K562 (cell line): Measurements from ENCODE around the gene HINT3.

Source experiments
- ARID1B ChIP-seq: fragments of 450-650 bp; IDR thresholded peaks from 2 replicates; pipeline ENCODE4 v1.6.1; 2016; ENCODE audit warnings: antibody characterized with exemption, mild to moderate bottlenecking, inconsistent platforms
- CREB1 ChIP-seq, 2 experiments: sonication (generic) in 1 of 2; formaldehyde crosslinking in 1 of 2; IDR thresholded peaks; 2 replicates each; pipeline versions ENCODE4 v1.6.1 to v1.8.0; 2012 to 2022; ENCODE audit warnings: inconsistent platforms in 1 of 2, mild to moderate bottlenecking in 1 of 2, missing genetic modification reagents in 1 of 2, moderate library complexity in 1 of 2
- KLF10 ChIP-seq: fragments of 250-450 bp; sonication (Bioruptor Pico); IDR thresholded peaks from 2 replicates; pipeline ENCODE4 v1.6.1; 2021; ENCODE audit warnings: matching md5 sums
- SMC3 ChIP-seq: conservative IDR thresholded peaks from 2 replicates; pipeline ENCODE4 v1.6.1; 2011; ENCODE audit warnings: low read depth, low read length, improper control_type of control experiment; ENCODE audit not compliant: insufficient read depth
- TF ChIP-seq, protein P1 (sequence below): fragments of 250-450 bp; sonication (Bioruptor Pico); IDR thresholded peaks from 2 replicates; pipeline ENCODE4 v1.4.0; 2020
- TF ChIP-seq, protein P2 (sequence below): IDR thresholded peaks from 2 replicates; pipeline ENCODE4 v1.6.1; 2016; ENCODE audit warnings: missing genetic modification characterization, missing compliant biosample characterization

DNA sequence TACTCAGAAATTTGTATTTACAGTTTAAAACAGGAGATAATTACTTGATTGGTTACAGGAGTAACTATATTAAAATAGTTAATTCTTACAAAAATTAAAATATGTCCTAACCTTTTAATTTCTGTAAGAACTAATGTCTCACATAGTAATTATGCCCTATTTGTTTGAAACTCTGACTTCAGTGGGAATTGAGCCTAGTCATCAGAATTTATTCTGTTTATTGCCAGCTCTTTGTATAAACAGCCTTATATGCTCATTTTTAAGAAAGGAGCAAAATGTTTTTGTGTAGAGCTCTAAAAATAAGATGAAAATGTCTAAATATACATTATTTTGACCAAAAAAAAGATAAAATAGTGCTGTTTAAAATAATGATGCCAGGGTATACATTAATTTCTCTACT, 51.2 kb downstream of the HINT3 start:
- no peak for TF ChIP-seq KLF10 (CRISPR knock-in tag)
- no peak for TF ChIP-seq CREB1 (IDR thresholded peaks at IDR 0.05)
- no peak for TF ChIP-seq CREB1 (CRISPR knock-in tag; IDR thresholded peaks at IDR 0.05)
- TF ChIP-seq, protein P1, sequence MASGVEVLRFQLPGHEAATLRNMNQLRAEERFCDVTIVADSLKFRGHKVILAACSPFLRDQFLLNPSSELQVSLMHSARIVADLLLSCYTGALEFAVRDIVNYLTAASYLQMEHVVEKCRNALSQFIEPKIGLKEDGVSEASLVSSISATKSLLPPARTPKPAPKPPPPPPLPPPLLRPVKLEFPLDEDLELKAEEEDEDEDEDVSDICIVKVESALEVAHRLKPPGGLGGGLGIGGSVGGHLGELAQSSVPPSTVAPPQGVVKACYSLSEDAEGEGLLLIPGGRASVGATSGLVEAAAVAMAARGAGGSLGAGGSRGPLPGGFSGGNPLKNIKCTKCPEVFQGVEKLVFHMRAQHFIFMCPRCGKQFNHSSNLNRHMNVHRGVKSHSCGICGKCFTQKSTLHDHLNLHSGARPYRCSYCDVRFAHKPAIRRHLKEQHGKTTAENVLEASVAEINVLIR (CRISPR knock-in tag), result no peak
- TF ChIP-seq, protein P2, sequence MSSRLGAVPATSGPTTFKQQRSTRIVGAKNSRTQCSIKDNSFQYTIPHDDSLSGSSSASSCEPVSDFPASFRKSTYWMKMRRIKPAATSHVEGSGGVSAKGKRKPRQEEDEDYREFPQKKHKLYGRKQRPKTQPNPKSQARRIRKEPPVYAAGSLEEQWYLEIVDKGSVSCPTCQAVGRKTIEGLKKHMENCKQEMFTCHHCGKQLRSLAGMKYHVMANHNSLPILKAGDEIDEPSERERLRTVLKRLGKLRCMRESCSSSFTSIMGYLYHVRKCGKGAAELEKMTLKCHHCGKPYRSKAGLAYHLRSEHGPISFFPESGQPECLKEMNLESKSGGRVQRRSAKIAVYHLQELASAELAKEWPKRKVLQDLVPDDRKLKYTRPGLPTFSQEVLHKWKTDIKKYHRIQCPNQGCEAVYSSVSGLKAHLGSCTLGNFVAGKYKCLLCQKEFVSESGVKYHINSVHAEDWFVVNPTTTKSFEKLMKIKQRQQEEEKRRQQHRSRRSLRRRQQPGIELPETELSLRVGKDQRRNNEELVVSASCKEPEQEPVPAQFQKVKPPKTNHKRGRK (tag), result no peak
- no peak for TF ChIP-seq SMC3
- no peak for TF ChIP-seq ARID1B
